Neuronal stem cell (in vitro differentiated cells): ENCODE data around the gene PRKN.
A peak's percentile ranks its signal among the peaks of the same experiment; 100 is the strongest.
"Not testable (repeated sequence)": the region's sequence is repeated elsewhere in the genome, so short reads cannot be mapped to it uniquely, and the experiment has no call there.

Experiments used
- DNase-seq: peaks from one replicate; pipeline ENCODE4 v3.0.0-alpha.2; 2013; ENCODE audit warnings: low spot score
- H2AFZ ChIP-seq: one replicate; pipeline ENCODE4 v1.6.1; 2013; ENCODE audit warnings: mild to moderate bottlenecking, low read length, inconsistent platforms
- H2AK5ac ChIP-seq: 2 replicates; pipeline ENCODE4 v1.6.1; 2013; ENCODE audit warnings: low read depth, mild to moderate bottlenecking, inconsistent platforms, low read length, moderate library complexity, mixed read lengths
- H2BK120ac ChIP-seq: 2 replicates; pipeline ENCODE4 v1.6.1; 2013; ENCODE audit warnings: low read depth, mild to moderate bottlenecking, inconsistent platforms, low read length, moderate library complexity, mixed read lengths
- H2BK12ac ChIP-seq: one replicate; pipeline ENCODE4 v1.6.1; 2013; ENCODE audit warnings: low read length, inconsistent platforms
- H2BK15ac ChIP-seq: 2 replicates; pipeline ENCODE4 v1.6.1; 2013; ENCODE audit warnings: mild to moderate bottlenecking, low read length, inconsistent platforms, mixed read lengths
- H2BK5ac ChIP-seq: one replicate; pipeline ENCODE4 v1.6.1; 2013; ENCODE audit warnings: inconsistent platforms, mild to moderate bottlenecking, low read length, moderate library complexity
- H3K14ac ChIP-seq: one replicate; pipeline ENCODE4 v1.6.1; 2013; ENCODE audit warnings: low read length, inconsistent platforms
- H3K18ac ChIP-seq: 2 replicates; pipeline ENCODE4 v1.6.1; 2013; ENCODE audit warnings: low read length, inconsistent platforms
- H3K23ac ChIP-seq: 2 replicates; pipeline ENCODE4 v1.6.1; 2013; ENCODE audit warnings: low read depth, mild to moderate bottlenecking, mixed read lengths, low read length, inconsistent platforms; ENCODE audit not compliant: poor library complexity
- H3K27ac ChIP-seq: replicated peaks from 3 replicates; pipeline ENCODE4 v1.5.1; 2013; ENCODE audit warnings: low read length, inconsistent platforms
- H3K27me3 ChIP-seq, 3 experiments: 2 replicates each; pipeline ENCODE4 v1.6.1; 2013; ENCODE audit warnings: low read length in 3 of 3, mild to moderate bottlenecking in 2 of 3, inconsistent platforms in 1 of 3, low read depth in 1 of 3, mixed read lengths in 1 of 3, moderate library complexity in 1 of 3; ENCODE audit not compliant: control insufficient read depth in 3 of 3, insufficient read depth in 3 of 3
- H3K36me3 ChIP-seq, 2 donors: replicated peaks in 1 of 2; 2 replicates each; pipeline ENCODE4 v1.6.1; 2013; ENCODE audit warnings: low read length in 2 of 2; ENCODE audit not compliant: control insufficient read depth in 2 of 2, insufficient read depth in 2 of 2
- H3K4ac ChIP-seq: 2 replicates; pipeline ENCODE4 v1.6.1; 2013; ENCODE audit warnings: inconsistent platforms, mild to moderate bottlenecking, low read length, moderate library complexity
- H3K4me1 ChIP-seq, 2 donors: 1 replicate in 1 of 2; 2 replicates in 1 of 2; pipeline ENCODE4 v1.6.1; 2013; ENCODE audit warnings: low read length in 2 of 2, low read depth in 1 of 2; ENCODE audit not compliant: control insufficient read depth in 2 of 2, insufficient read depth in 1 of 2
- H3K4me2 ChIP-seq: one replicate; pipeline ENCODE4 v1.6.1; 2013; ENCODE audit warnings: mild to moderate bottlenecking, low read length, inconsistent platforms; ENCODE audit not compliant: insufficient read depth, poor library complexity, severe bottlenecking
- H3K4me3 ChIP-seq, 2 donors: 2 replicates each; pipeline ENCODE4 v1.5.1; 2013; ENCODE audit warnings: low read length in 2 of 2, mild to moderate bottlenecking in 2 of 2, inconsistent platforms in 1 of 2, moderate library complexity in 1 of 2
- H3K79me1 ChIP-seq: one replicate; pipeline ENCODE4 v1.6.1; 2013; ENCODE audit warnings: low read depth, mild to moderate bottlenecking, inconsistent platforms, low read length, moderate library complexity
- H3K9ac ChIP-seq: one replicate; pipeline ENCODE4 v1.6.1; 2013; ENCODE audit warnings: mild to moderate bottlenecking, low read depth, low read length, inconsistent platforms; ENCODE audit not compliant: poor library complexity
- H3K9me3 ChIP-seq, 2 donors: replicated peaks in 1 of 2; 2 replicates each; pipeline versions ENCODE3 to v1.6.1; 2013; ENCODE audit warnings: low read length in 2 of 2, mild to moderate bottlenecking in 2 of 2, inconsistent platforms in 1 of 2, low read depth in 1 of 2, mixed read lengths in 1 of 2, moderate library complexity in 1 of 2; ENCODE audit not compliant: control insufficient read depth in 2 of 2, insufficient read depth in 1 of 2
- H4K8ac ChIP-seq: one replicate; pipeline ENCODE4 v1.6.1; 2013; ENCODE audit warnings: low read depth, mild to moderate bottlenecking, inconsistent platforms, low read length, moderate library complexity
- H4K91ac ChIP-seq: one replicate; pipeline ENCODE4 v1.6.1; 2013; ENCODE audit warnings: low read length, low read depth, mild to moderate bottlenecking, inconsistent platforms; ENCODE audit not compliant: poor library complexity
- WGBS, 2 donors: extraction: QIAGEN DNeasy Blood & Tissue Kit; methylation state at CpG; one replicate each; pipeline ENCODE4 v1.1.7; 2013; ENCODE audit warnings: missing lambda C conversion rate in 2 of 2, mixed read lengths in 1 of 2; ENCODE audit not compliant: insufficient read length in 2 of 2, insufficient replicate concordance in 1 of 2; ENCODE audit errors: extremely low coverage in 2 of 2; 5-methylcytosine and 5-hydroxymethylcytosine counted together

The PRKN gene

DNA sequence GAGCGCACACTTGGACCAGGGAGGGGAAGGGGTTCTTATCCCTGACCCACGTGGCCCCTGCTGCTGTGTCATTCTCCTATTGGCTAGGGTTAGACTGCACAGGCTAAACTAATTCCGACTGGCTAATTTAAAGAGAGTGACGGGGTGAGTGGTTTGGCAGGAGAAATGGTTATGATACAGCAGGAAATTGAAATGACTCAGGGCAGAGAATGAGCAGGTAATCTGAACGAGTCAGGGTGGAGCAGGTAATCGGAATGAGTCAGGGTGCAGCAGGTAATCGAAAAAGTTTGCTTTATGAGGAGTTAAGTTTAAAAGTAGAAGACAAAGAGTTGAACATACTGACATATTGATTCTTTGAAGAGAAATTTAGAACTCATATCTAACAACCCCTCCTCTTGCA, 1417.8 kb downstream of the PRKN start:
- H3K36me3 ChIP-seq, H3K79me1 ChIP-seq, H3K18ac ChIP-seq: not testable (repeated sequence)

DNA sequence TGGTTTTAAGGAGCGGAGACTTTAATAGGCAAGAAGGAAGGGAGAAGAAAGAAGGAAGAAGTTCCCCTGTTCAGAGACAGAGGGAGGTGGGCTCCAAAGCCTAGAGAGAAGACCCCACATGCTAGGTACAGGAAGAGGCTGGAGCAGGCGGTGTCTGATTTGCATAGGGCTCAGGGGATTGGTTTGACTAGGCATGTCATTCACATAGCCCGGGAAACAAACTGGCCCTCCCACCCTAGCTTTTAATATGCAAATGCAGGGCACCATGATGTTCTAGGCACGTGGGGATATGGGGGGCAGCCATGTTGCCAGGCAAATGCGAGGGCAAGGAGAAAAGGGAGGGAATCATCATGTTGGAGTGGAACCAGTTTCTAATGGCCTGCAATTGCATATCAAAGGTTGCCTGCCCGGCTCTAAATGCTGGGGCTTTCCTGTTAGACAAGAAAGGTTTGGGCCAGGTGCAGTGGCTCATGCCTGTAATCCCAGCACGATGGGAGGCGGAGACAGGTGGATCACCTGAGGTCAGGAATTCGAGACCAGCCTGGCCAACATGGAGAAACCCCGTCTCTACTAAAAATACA, 1419.4 kb downstream of the PRKN start:
- H4K91ac ChIP-seq: no peak overlapping the region
- H2AFZ ChIP-seq: no peak overlapping the region
- H4K8ac ChIP-seq: no peak overlapping the region
- H2BK12ac ChIP-seq: no peak overlapping the region
- H3K4ac ChIP-seq: no peak overlapping the region
- no peak overlapping the region for H3K9ac ChIP-seq
- H3K23ac ChIP-seq: no peak overlapping the region
- DNase-seq: no peak
- no peaks in the 10 kb centered on the region for H3K36me3 ChIP-seq
- no peaks in the 10 kb centered on the region for H3K4me1 ChIP-seq
- no peak overlapping the region for H2AK5ac ChIP-seq
- no peaks in the 10 kb centered on the region for H3K79me1 ChIP-seq
- no peaks in the 10 kb centered on the region for H3K9me3 ChIP-seq
- H3K27me3 ChIP-seq: no peaks in the 10 kb centered on the region
- no peak overlapping the region for H3K14ac ChIP-seq
- no peak overlapping the region for H3K4me3 ChIP-seq
- no peak overlapping the region for H3K27ac ChIP-seq
- WGBS, 2 donors: no CpG with 5 or more reads among the region's 10 CpGs
- no peak overlapping the region for H2BK5ac ChIP-seq
- H2BK15ac ChIP-seq: no peak overlapping the region
- no peak overlapping the region for H2BK120ac ChIP-seq
- no peak overlapping the region for H3K4me2 ChIP-seq
- no peak overlapping the region for H3K18ac ChIP-seq

More for the DNA sequence above, 1417.8 kb downstream of the PRKN start:
- not testable (repeated sequence) for H2AK5ac ChIP-seq, H2BK120ac ChIP-seq, H3K14ac ChIP-seq, H3K9me3 ChIP-seq, H3K4me2 ChIP-seq, H2BK15ac ChIP-seq, H3K4me1 ChIP-seq, DNase-seq, H3K4ac ChIP-seq, H4K8ac ChIP-seq, H3K27me3 ChIP-seq, H2BK5ac ChIP-seq, H3K9ac ChIP-seq, H3K4me3 ChIP-seq, H4K91ac ChIP-seq, H3K27ac ChIP-seq, H2BK12ac ChIP-seq, H3K23ac ChIP-seq, H2AFZ ChIP-seq
- no CpG with 5 or more reads among the region's 7 CpGs for WGBS, 2 donors

DNA sequence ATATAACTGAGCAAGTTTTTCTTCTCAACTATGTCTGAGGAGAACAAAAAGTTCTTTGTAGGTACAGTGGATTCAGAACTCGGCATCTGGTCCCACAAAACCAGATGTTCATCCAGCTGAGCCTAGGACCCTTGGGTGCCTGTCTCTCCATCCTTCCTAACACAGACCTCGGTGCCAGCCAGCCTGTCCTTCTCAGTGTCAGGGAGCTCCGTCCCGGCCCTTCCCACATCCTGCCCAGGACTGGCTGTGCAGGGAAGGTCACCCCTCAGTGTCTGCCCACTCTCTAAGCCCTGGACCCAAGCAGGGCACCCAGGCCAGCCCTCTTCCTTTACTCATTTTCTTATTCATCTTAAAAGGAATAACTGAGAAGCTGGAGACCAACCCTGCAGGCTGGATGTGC, 1421.7 kb downstream of the PRKN start:
- Histone ChIP-seq H2BK120ac (no peak overlapping the region), H3K9ac (no peak overlapping the region), H3K4me1 (no peaks in the 10 kb centered on the region), H3K23ac (no peak overlapping the region), H2AFZ (no peak overlapping the region), H3K27me3 (peaks cover 0 to 9% (median 0%) of the 10 kb centered on the region in 3 experiments), H2BK15ac (no peak overlapping the region), H2AK5ac (no peak overlapping the region), H3K4me3 (no peak overlapping the region), H3K14ac (no peak overlapping the region), H3K27ac (no peak overlapping the region), H4K8ac (no peak overlapping the region), H4K91ac (no peak overlapping the region), H2BK12ac (no peak overlapping the region), H3K36me3 (peaks cover 0 to 3% of the 10 kb centered on the region in 2 donors), H2BK5ac (no peak overlapping the region), H3K4ac (no peak overlapping the region), H3K4me2 (no peak overlapping the region), H3K9me3 (peaks cover 0 to 2% of the 10 kb centered on the region in 2 donors), H3K79me1 (no peaks in the 10 kb centered on the region), H3K18ac (peak overlapping the region; percentile 0)
- no CpG with 5 or more reads among the region's 4 CpGs for WGBS, 2 donors
- DNase-seq: no peak

DNA sequence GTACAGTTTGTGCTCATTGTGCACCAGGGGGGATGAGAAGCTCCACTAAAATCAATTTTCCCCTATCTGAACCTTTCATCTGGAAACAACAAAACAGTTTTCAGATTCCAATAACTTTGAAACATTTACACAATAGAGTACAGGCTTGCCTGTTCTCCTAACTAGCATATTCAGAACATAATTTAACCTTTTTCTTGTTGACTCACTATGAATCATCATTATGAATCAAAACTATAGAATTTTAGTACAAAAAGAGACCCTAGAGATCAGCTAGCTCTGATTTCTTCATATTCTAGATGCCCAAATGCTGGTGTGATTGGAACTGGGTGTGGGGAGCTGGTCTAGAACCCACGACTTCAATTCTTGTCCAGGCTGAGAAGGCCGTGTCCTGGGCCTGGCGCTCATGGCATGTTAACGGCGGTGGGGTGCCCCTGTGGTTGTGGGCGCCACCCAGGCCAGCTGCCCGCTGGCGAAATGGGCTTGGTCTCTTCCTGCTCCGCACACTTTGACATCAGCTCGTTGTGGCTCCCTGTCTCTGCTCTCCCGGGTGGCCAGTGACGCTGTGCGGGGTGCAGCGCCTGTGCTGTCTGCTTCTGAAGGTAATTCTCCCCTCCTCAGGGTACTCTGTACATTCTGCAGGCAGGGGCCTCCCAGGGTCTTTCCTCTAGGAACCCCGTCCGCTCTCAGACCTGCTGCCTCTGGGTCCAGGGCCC, 1423.8 kb downstream of the PRKN start:
- H2BK5ac ChIP-seq: no peak overlapping the region
- no peaks in the 10 kb centered on the region for H3K4me1 ChIP-seq
- H2BK12ac ChIP-seq: peak overlapping the region; percentile 41
- peaks cover 0 to 3% of the 10 kb centered on the region in 2 donors for H3K36me3 ChIP-seq
- no peak overlapping the region for H3K27ac ChIP-seq
- H3K14ac ChIP-seq: no peak overlapping the region
- H2BK15ac ChIP-seq: no peak overlapping the region
- peak overlapping the region; percentile 43 for H3K23ac ChIP-seq
- peak overlapping the region; percentile 80 for H2AK5ac ChIP-seq
- H3K9me3 ChIP-seq: peaks cover 0 to 2% of the 10 kb centered on the region in 2 donors
- H3K9ac ChIP-seq: no peak overlapping the region
- DNase-seq: no peak
- no peak overlapping the region for H4K8ac ChIP-seq
- no peak overlapping the region for H4K91ac ChIP-seq
- H2BK120ac ChIP-seq: no peak overlapping the region
- H2AFZ ChIP-seq: no peak overlapping the region
- WGBS, 2 donors: no CpG with 5 or more reads among the region's 16 CpGs
- H3K18ac ChIP-seq: no peak overlapping the region
- no peak overlapping the region for H3K4ac ChIP-seq
- no peaks in the 10 kb centered on the region for H3K79me1 ChIP-seq
- no peak overlapping the region for H3K4me3 ChIP-seq
- peaks cover 0 to 9% (median 0%) of the 10 kb centered on the region in 3 experiments for H3K27me3 ChIP-seq
- no peak overlapping the region for H3K4me2 ChIP-seq
